Measurements from ENCODE around the gene ESM1.

Gene ESM1, protein sequence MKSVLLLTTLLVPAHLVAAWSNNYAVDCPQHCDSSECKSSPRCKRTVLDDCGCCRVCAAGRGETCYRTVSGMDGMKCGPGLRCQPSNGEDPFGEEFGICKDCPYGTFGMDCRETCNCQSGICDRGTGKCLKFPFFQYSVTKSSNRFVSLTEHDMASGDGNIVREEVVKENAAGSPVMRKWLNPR

DNA sequence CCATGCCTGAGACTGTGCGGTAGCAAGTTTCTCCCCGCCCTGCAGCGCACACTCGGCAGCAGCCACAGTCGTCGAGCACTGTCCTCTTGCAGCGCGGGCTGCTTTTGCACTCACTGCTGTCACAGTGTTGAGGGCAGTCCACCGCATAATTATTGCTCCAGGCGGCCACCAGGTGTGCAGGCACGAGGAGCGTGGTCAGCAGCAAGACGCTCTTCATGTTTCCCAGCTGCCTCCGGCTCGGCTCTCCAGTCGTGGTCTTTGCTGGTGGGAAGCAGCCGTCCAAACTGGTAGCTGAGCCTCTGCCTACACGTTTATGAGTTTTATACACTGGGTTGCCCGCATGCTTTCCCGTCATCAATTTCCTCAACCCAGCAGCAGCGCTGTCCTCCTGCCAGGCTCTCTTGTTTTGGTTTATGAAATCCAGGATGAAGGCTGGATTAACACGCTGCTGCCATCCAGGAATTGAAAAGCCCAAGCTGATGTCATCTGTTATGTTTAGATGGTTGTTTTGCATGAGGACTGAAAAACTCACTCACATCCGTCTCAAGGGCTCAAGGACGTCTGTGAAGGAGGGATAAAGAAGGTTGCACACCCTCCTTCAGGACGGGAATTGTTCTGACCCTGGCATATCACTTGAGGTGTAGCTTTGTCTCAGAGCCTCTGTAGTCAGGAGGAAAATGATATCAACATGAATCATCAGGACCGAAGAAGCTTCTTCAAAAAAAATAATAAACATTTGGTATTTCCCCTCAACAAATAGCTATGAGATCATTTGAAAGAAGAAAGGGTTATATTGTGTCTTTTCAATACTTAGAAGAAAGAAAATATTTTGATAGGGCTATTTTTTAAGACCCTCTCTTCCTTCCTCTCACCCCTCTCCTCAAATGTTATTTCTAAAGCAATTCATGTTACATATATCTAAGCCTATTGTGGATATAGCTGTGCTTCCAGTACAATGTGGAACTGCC, at the start of gene ESM1:
ESM1 (minus strand) TSS at position 293 of the 968 bp plus-strand sequence; CDS start at position 217, 76 bp downstream.
- TF ChIP-seq, protein P1, sequence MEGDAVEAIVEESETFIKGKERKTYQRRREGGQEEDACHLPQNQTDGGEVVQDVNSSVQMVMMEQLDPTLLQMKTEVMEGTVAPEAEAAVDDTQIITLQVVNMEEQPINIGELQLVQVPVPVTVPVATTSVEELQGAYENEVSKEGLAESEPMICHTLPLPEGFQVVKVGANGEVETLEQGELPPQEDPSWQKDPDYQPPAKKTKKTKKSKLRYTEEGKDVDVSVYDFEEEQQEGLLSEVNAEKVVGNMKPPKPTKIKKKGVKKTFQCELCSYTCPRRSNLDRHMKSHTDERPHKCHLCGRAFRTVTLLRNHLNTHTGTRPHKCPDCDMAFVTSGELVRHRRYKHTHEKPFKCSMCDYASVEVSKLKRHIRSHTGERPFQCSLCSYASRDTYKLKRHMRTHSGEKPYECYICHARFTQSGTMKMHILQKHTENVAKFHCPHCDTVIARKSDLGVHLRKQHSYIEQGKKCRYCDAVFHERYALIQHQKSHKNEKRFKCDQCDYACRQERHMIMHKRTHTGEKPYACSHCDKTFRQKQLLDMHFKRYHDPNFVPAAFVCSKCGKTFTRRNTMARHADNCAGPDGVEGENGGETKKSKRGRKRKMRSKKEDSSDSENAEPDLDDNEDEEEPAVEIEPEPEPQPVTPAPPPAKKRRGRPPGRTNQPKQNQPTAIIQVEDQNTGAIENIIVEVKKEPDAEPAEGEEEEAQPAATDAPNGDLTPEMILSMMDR (conservative IDR thresholded peaks at IDR 0.05) = peak; percentile 26; the same call in 1 of the 2 replicates
- TF ChIP-seq ZFX (IDR thresholded peaks at IDR 0.05) = no peak
- H3K27ac ChIP-seq = no peak within 1 kb of the TSS

GRCh38 chr5:55033568-55033967, 48.2 kb upstream of the ESM1 start:
- no peak overlapping the region for H3K27ac ChIP-seq
- no peak for TF ChIP-seq ZFX (IDR thresholded peaks at IDR 0.05)
- TF ChIP-seq, protein P1 (conservative IDR thresholded peaks at IDR 0.05) = no peak

DNA sequence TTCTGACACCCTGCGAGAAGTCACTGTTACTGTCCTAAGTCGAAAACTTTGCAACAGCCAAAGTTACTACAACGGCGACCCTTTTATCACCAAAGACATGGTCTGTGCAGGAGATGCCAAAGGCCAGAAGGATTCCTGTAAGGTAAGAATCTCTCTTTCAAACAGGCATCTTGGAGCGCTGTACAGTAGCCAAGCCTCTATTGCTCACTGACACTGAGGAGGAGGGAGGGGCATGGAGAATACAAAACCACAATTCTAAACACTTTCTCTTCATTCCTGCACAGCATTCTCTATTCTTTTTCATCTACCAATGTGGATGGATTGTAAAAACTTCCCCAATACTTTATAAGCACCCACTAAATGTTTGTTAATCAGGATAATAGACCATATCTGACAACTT, 46.1 kb upstream of the ESM1 start:
- no peak for TF ChIP-seq ZFX (IDR thresholded peaks at IDR 0.05)
- TF ChIP-seq, protein P1 (conservative IDR thresholded peaks at IDR 0.05) = no peak
- no peak overlapping the region for H3K27ac ChIP-seq

DNA sequence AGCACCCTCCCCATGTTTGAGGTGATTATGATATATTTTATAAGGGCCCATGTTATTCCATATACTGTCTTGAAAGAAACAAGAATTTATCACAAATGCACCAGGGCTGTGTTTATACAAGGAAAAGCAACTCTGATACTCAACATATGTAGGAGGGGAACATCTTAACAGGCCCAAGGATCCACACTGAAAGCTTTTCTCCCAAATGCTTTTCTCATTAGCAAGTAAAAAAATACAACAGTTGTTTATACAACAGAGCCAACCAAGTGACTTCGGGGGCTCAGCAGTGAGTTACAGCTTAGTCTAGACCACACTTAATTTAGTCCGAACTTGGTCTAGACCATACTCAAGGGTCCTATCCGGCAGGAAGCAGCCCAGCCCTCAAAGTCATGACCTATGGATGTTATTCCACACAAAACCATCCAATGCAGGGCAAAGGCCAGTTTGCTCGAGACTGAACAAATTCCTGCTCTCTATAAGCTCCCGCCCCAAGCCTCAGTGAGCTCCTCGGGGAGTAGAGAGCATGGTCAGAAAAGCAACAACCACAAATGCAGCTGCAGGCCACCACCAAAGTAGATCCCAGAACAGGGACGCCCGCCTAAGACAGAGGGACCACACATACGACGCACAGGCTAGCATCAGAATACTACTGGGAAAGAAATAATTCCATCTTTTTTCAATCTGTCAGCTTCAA, 45.4 kb upstream of the ESM1 start:
- no peak for TF ChIP-seq ZFX (IDR thresholded peaks at IDR 0.05)
- TF ChIP-seq, protein P1 (conservative IDR thresholded peaks at IDR 0.05) = no peak
- no peak overlapping the region for H3K27ac ChIP-seq

- TF ChIP-seq, protein P1 (conservative IDR thresholded peaks at IDR 0.05) = no peak
- TF ChIP-seq ZFX (IDR thresholded peaks at IDR 0.05) = no peak
Observed at GRCh38 chr5:55030220-55030619, 44.8 kb upstream of the ESM1 start.

DNA sequence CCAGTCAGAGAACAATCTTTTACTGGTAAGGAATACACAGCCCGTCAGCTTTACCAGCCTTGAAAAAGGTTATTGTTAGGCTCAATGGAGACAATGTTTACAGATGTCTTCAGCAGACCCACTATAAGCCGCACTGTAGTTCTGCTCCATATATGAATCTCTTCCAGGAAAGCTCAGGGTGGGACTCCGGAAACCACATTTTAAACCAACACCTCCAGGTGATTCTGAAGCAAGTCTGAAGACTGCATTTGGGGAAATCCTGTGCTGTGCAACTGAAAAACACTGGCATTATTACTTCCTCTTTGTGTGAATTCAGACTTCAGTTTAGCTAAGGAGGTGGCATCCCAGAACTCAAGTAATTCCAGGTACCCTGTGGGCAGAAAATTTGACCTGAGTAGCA, 42.2 kb upstream of the ESM1 start:
- no peak overlapping the region for H3K27ac ChIP-seq
- TF ChIP-seq ZFX (IDR thresholded peaks at IDR 0.05) = no peak
- TF ChIP-seq, protein P1 (conservative IDR thresholded peaks at IDR 0.05) = no peak

More at GRCh38 chr5:55030220-55030619, 44.8 kb upstream of the ESM1 start:
- H3K27ac ChIP-seq = no peak overlapping the region

Measured in C4-2B (cell line).